Stimulated activated CD4-positive, alpha-beta T cell treated with anti-CD3 and anti-CD28 coated beads, TNF-alpha, amount 100 ng/mL, for 1 hour (primary cell): Measurements from ENCODE around the gene RAB1B.

Experiments used
- DNase-seq, 3 donors: peaks; one replicate each; pipeline ENCODE4 v3.0.0-alpha.2; 2020; ENCODE audit warnings: low read depth in 3 of 3, low spot score in 1 of 3

RAB1B gene

GRCh38 chr11:66268244-66268951, at the start of gene RAB1B:
Gene RAB1B, plus strand, starts transcription at chr11:66268639. Its CDS starts 41 bp downstream, at chr11:66268680.
- DNase-seq: peak; percentile 99 to 100 (median 99)

DNA sequence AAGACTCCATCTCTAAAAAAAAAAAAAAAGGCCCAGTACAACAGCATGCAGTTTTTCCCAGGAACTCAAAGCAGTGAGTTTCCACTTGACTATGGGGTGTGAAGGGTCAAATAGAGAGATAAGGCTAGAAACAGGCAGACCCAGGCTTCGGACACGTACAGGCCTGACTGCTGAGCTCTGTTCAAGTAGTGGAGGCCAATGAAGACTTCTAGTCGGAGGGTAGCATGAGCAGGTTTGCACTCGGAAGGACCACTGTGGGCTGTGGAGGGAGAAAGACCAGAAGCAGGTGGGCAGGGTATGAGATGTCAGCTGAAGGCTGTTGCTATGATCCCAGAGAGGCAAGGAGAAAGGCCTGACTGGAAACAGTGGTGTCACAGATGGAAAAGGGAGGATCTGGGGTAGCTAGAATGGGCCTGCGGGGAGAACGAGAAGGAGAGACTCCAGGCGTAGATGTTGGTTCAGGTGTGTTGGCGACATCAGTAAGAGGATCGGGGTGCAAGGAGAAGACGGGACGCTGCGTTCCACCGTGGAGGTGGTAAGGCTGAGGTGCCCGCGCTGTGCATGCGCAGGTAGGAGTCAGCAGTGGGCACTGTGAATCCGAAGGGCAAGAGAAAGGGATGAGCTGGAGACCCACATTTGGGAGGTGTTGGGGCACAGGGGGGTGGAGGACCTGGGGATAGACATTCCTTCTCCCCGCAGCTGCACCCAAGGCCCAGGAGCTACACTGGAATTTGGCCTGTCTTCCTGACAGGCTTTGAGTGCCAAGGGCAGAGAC, 49.4 kb upstream of the RAB1B start:
- no peak for DNase-seq

- no peak for DNase-seq
Observed at GRCh38 chr11:66219846-66220565, 48.4 kb upstream of the RAB1B start.

- no peak for DNase-seq
Observed at GRCh38 chr11:66220566-66220935, 47.9 kb upstream of the RAB1B start.

GRCh38 chr11:66221012-66221411, 47.4 kb upstream of the RAB1B start:
- no peak for DNase-seq

DNA sequence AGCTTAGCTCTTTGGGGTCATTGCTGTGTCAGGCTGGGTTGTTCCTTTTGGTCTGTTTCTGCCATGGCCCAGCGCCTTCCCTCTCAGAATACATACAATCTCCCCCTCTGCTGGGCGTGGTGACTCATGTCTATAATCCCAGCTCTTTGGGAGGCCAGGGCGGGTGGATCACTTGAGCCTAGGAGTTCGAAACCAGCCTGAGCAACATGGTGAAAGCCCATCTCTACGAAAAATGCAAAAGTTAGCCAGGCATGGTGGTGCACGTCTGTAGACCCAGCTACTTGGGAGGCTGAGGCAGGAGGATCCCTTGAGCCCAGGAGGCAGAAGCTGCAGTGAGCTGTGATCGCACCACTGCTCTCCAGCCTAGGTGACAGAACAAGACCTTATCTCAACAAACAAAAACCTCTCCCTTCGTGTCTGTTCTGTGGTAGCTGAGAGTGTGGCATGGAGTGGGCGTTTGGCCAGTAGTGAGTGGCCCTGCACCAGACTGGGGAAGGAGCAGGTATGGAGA, 46.7 kb upstream of the RAB1B start:
- DNase-seq: no peak

DNA sequence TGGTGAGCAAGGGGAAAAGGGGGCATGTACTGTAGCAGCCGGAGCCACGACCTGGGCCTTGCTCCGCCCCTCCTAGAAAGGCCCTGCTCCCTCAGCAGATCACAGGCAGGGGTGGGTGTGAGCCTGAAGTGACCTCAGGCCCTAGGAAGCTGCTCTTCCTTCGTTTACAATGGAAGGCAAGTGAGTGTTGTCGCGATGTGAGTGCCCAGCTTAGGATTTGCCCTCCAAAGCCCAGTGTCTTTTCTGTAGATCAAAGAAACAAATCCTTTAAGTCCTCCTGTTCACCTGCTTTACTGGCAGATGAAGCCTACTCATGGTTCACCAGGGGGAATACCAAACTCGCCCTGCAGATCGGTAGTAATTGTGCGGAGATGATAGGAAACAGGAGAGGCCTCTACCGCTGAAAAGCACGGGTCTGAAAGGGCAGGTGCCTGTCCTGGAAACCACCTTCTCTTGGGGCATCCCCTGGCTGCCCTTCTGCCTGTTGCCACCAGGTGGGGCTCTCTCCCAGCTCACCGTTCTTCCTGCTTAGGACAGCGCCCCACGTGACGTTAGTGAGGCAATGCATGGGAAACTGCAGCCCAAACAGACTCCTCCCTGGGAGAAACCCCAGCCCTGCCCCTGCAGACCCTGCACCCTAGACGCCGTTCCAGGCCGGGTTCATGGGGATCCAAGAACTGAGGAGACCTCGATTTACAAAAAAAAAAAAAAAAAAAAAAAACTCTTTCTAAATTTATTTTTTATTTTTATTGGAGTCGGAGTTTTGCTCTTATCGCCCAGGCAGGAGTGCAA, 45.9 kb upstream of the RAB1B start:
- DNase-seq: peak; percentile 88 to 90 (median 89)

DNA sequence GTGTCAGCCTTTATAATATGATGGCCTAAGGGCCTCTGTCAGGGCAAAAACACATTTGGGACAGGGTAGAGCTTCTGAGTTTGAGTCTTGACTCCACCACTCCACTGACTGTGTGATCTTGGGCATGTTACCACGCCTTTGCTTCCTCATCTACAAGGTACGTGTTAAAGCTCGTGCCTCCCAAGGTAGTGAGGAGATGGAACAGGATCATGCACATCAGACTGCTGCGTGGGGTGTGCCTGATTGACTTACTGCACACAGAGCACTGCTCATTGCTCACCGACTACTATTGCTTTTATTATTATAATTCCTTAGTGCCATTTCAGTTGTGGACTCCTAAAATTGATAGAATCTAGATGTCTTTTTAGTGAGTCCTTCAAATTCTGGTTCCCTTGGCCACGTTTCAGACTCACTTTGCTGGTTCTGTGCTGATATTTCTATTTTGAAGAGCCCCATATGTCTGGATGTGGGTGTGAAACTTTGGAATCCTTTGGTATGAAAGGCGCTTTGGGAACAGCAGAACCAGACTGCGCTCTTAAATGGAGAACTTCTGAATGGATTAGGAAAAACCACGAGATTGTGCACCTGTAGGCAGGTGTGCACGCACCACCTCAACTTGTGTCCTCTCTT, 44.1 kb upstream of the RAB1B start:
- DNase-seq: no peak

DNA sequence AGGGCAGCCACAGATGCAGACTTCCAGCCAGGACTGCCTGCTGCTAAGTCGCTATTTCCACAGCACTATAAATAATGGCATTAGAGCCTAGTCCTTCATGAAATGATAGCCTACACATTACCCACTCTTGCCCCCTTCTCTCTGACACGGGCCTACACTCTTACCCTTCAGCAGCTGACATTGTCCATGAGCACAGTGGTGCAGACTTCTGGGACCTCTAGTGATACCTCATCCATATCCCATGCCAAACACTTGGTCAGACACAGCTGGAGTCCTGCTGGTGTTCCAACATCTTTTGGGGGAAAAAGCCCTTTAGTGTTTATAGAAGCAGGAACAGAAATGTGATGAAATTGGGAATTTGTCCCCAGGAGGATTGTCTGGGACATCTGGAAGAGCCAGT, 43.4 kb upstream of the RAB1B start:
- no peak for DNase-seq

DNA sequence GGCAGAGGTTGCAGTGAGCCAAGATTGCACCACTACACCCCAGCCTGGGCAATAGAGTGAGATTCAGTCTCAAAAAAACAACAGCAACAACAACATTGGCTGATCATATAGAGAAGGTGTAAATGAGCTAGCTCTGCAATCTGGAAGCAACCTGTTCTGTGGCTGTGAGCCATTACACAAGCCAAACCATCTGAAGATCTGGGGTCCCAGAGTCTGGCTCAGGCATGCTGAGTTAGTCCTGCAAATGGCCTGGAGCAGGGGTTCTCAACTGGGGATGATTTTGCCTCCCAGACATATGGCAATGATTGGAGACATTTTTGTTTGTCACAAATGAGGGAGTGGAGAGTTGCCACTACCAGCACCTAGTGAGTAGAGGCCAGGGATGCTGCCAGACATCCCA, 42.3 kb upstream of the RAB1B start:
- DNase-seq: no peak

DNA sequence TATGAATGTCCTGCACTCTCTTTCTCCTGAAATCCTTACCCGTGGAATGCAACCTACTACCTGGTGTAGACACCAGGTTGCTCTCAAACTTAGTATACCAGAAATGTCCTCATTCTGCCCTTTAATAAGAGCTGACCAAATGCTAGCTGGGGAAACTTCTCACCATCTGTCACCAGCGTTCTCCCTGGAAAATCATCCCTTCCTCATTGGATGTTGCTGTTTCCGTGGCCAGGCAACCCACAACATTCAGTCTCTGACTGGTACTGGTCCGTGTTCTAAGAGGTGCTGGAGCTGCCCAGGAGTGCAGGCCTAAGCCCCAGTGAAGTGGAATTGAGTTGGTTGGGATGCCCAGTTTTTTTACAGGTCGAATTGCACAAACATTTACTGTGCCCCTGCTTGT, 40.7 kb upstream of the RAB1B start:
- DNase-seq: no peak

DNA sequence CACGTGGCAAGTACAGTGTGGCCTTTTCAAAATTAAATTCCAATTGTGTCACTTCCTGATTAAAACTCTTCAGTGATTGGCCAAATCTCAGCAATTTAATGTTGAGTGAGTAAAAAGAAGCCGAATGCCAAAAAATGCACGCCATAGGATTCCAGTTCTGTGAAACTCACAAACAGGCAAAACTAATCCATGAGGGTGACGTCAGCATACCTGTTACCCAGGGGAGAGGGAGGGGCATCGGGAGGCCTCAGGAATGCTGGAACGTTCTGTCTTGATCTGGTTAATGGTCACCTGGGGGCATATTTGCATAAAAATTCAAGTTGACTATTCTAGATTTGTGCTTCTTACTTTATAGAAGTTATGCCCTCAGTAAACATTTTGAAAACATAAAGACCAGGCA, 39.9 kb upstream of the RAB1B start:
- no peak for DNase-seq

DNA sequence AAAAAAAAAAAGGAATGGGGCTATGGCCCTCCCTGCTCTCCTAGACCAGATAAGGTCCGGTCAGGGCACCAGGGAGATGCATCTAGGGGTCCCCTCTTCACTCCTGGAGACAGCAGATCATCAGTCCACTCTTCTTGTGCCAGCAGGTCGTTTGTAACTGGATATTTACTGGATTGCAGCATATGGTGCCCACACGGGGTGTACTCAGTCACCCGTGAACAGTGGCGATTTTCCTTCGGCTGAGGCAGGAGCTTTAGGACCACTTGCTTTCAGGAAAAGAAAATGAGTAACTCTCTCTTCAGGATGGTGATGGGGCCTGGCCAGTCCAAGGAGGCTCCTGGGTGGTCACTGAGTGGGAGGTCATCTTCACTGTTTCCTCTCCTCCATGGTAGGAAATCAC, 38.3 kb upstream of the RAB1B start:
- DNase-seq: no peak

- DNase-seq: no peak
Observed at GRCh38 chr11:66230978-66231377, 37.5 kb upstream of the RAB1B start.

GRCh38 chr11:66231561-66231960, 36.9 kb upstream of the RAB1B start:
- no peak for DNase-seq

- DNase-seq: no peak
Observed at GRCh38 chr11:66232769-66233168, 35.7 kb upstream of the RAB1B start.

- DNase-seq: no peak
Observed at GRCh38 chr11:66233301-66233700, 35.1 kb upstream of the RAB1B start.

DNA sequence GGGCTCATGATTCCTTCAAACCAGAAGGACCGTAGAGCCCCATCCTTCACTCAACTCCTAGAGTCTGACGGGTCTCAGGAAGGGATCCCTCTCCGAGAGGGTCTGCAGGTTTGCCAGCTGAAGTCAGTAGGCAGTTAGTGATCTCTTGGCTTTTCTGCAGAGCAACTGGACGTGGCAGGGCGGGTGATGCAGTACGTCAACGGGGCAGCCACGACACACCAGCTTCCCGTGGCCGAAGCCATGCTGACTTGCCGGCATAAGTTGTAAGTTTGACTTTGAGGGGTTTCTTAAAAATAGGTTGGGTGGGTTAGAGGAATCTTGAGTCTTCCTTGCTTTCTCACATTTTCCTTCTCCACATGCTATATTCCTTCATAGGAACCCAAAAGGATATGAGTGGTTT, 33.3 kb upstream of the RAB1B start:
- DNase-seq: no peak

DNA sequence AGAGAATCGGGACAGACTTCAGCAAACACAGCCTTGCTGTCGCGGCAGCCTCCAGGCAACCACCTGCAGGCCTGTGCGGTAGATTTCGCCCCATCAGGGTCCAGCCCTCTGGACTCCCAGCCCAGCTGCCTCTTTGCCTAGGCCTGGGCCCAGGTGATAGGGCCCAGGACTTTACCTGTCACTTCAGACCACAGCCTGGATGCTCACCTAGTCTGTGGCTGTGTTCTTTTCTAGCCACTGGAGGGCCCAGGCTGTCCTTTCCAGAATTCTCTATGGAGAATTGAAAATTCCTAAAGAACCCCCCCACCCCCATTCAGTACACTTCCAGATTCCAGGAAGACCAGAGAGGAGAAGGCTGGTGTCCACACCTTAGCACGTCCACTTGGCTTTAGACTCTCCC, 30.6 kb upstream of the RAB1B start:
- no peak for DNase-seq

GRCh38 chr11:66238786-66239413, 29.5 kb upstream of the RAB1B start:
- DNase-seq: no peak
